Cardiac fibroblast (primary cell): ENCODE data around the gene GPC3.
"Not testable (repeated sequence)": the region's sequence is repeated elsewhere in the genome, so short reads cannot be mapped to it uniquely, and the experiment has no call there.

ENCODE experiments used
- DNase-seq, 2 donors: peaks; one replicate each; pipeline versions ENCODE4 v3.0.0 to v3.0.0-alpha.2; 2010; ENCODE audit warnings: low read depth in 2 of 2
- H3K4me3 ChIP-seq, 2 donors: replicated peaks in 1 of 2; 1 replicate in 1 of 2; 2 replicates in 1 of 2; pipeline ENCODE4 v1.5.1; 2011; ENCODE audit warnings: low read depth in 2 of 2, low read length in 2 of 2, mild to moderate bottlenecking in 2 of 2, moderate library complexity in 1 of 2
- TF ChIP-seq, protein P1 (sequence below): IDR thresholded peaks from one replicate; pipeline ENCODE4 v1.5.1; 2011; ENCODE audit warnings: low read depth, mild to moderate bottlenecking, low read length, inconsistent platforms

The GPC3 gene

DNA sequence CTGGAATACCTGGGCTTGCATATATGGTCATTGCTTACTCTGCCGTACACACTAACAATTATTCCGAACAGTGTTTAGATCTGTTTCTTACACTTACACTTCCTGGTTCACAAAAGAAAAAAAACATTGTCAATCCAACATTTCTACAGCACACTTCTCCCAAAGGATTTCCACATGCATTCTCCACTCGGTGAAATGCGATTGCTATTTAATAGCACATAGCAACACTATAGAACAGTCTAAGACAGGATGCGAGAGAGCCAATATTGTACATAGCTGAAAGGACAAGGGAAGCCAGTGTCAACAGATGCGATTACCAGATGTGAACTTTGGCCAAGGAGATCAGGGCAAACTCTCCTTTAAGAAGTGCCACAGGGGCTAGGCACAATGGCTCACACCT is 349.4 kb downstream of the GPC3 start:
- no peak for DNase-seq
- H3K4me3 ChIP-seq, result no peak overlapping the region
- TF ChIP-seq, protein P1, sequence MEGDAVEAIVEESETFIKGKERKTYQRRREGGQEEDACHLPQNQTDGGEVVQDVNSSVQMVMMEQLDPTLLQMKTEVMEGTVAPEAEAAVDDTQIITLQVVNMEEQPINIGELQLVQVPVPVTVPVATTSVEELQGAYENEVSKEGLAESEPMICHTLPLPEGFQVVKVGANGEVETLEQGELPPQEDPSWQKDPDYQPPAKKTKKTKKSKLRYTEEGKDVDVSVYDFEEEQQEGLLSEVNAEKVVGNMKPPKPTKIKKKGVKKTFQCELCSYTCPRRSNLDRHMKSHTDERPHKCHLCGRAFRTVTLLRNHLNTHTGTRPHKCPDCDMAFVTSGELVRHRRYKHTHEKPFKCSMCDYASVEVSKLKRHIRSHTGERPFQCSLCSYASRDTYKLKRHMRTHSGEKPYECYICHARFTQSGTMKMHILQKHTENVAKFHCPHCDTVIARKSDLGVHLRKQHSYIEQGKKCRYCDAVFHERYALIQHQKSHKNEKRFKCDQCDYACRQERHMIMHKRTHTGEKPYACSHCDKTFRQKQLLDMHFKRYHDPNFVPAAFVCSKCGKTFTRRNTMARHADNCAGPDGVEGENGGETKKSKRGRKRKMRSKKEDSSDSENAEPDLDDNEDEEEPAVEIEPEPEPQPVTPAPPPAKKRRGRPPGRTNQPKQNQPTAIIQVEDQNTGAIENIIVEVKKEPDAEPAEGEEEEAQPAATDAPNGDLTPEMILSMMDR, result no peak

- H3K4me3 ChIP-seq, result no peak overlapping the region
- TF ChIP-seq, protein P1, result no peak
- DNase-seq, result no peak
Measured at GRCh38 chrX:133634416-133634815, 351.0 kb downstream of the GPC3 start.

- TF ChIP-seq, protein P1, result no peak
- H3K4me3 ChIP-seq, result no peak overlapping the region
Measured at GRCh38 chrX:133633950-133634349, 351.4 kb downstream of the GPC3 start.

DNA sequence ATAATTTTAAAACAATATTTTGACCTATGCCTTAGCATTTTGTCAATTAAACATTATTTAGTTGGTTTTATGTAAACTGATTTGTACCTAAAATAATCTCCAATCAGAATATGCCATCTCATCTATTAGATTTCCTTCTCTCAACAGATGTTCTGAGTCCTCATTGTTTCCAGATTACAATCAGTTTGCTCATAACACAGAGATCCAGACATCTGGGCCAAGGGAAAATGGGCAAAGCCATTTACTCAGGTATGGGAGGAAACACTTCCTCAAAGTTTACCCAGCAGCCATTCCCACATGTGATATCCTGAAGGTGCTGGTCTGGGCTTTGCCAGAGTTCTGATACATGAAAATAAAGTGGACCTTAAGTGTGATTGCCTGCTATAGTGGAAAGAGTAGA is 352.2 kb downstream of the GPC3 start:
- H3K4me3 ChIP-seq, result no peak overlapping the region
- TF ChIP-seq, protein P1, result no peak
- no peak for DNase-seq

More at GRCh38 chrX:133633950-133634349, 351.4 kb downstream of the GPC3 start:
- DNase-seq, result no peak

DNA sequence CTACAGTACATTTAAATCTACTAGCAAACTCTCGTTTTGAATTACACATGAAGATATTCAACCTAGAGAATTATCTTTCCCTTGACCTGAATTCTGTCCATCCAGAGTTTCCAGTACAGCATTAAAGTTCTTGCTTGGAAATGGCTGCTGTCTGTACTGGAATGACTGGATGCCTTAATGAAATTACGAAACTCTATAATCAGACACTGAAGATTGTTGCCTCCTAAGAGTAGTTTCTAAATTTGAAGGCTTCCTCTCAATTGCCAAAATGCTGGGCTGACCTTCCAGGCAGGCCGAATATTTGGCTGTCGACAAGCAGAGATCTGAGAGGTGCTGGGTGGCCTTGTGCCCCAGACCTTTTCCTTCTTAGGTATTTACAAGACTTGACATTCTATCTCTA is 355.0 kb downstream of the GPC3 start:
- TF ChIP-seq, protein P1, result no peak
- no peak for DNase-seq
- H3K4me3 ChIP-seq, result no peak overlapping the region

DNA sequence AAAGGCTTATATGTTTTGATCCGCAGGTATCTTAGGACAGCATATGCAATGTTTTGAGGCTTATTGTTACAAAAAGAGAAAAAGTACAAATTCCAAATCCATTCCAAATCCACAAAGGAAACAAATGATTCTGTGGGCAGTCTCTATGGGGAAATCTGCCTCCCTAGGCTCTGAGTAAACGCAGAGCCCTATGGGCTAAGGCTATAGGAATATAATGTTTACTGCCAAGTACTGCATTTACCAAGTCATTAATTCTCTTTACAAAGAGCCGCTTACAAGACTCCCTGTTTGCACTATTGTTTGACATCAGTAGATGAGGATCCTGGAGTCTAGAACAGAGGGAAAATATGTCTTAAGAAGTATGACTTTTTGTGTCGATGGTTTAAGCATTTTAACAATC is 357.7 kb downstream of the GPC3 start:
- no peak for DNase-seq
- H3K4me3 ChIP-seq, result no peak overlapping the region
- TF ChIP-seq, protein P1, result no peak

- H3K4me3 ChIP-seq, DNase-seq: not testable (repeated sequence)
Measured at GRCh38 chrX:133621384-133621783, 364.0 kb downstream of the GPC3 start.
